HEK293 (cell line): ENCODE results near the gene CPNE5.

ENCODE experiments used
- AEBP2 ChIP-seq: fragments of 450-650 bp; formaldehyde crosslinking; IDR thresholded peaks from 2 replicates; pipeline ENCODE4 v1.5.1; 2016; ENCODE audit warnings: missing biosample characterization, missing genetic modification characterization, borderline replicate concordance
- BCL11A ChIP-seq: fragments of 450-650 bp; formaldehyde crosslinking; IDR thresholded peaks from 2 replicates; pipeline ENCODE4 v1.5.1; 2016; ENCODE audit warnings: low read depth, missing biosample characterization, missing genetic modification characterization
- GLI4 ChIP-seq: fragments of 450-650 bp; formaldehyde crosslinking; IDR thresholded peaks from 2 replicates; pipeline ENCODE4 v1.5.1; 2016; ENCODE audit warnings: missing biosample characterization, missing genetic modification characterization
- MEIS1 ChIP-seq: sonication (generic); formaldehyde crosslinking; IDR thresholded peaks from 2 replicates; pipeline ENCODE4 v1.8.1; 2022; ENCODE audit warnings: missing genetic modification reagents, mild to moderate bottlenecking, borderline replicate concordance
- MZF1 ChIP-seq: fragments of 450-650 bp; formaldehyde crosslinking; IDR thresholded peaks from 2 replicates; pipeline ENCODE4 v1.5.1; 2017; ENCODE audit warnings: missing biosample characterization, missing genetic modification characterization, borderline replicate concordance
- SCRT1 ChIP-seq: fragments of 450-650 bp; formaldehyde crosslinking; IDR thresholded peaks from 2 replicates; pipeline ENCODE4 v1.5.1; 2016; ENCODE audit warnings: missing biosample characterization, missing genetic modification characterization, borderline replicate concordance
- TRIM28 ChIP-seq: IDR thresholded peaks from 2 replicates; pipeline ENCODE4 v1.6.1; 2011; ENCODE audit warnings: low read length, control low read depth, borderline replicate concordance
- ZBTB17 ChIP-seq: fragments of 450-650 bp; formaldehyde crosslinking; IDR thresholded peaks from 2 replicates; pipeline ENCODE4 v1.5.1; 2016; ENCODE audit warnings: missing biosample characterization, missing genetic modification characterization
- ZBTB6 ChIP-seq: fragments of 450-650 bp; formaldehyde crosslinking; IDR thresholded peaks from 2 replicates; pipeline ENCODE4 v1.5.1; 2017; ENCODE audit warnings: missing biosample characterization, missing genetic modification characterization
- ZFP3 ChIP-seq: fragments of 450-650 bp; formaldehyde crosslinking; IDR thresholded peaks from 2 replicates; pipeline ENCODE4 v1.5.1; 2016; ENCODE audit warnings: low read depth, missing biosample characterization, missing genetic modification characterization
- ZFP69B ChIP-seq: fragments of 450-650 bp; formaldehyde crosslinking; IDR thresholded peaks from 2 replicates; pipeline ENCODE4 v1.5.1; 2016; ENCODE audit warnings: missing biosample characterization, missing genetic modification characterization
- ZNF132 ChIP-seq: fragments of 450-650 bp; formaldehyde crosslinking; IDR thresholded peaks from 2 replicates; pipeline ENCODE4 v1.5.1; 2017; ENCODE audit warnings: missing biosample characterization, missing genetic modification characterization, borderline replicate concordance
- ZNF138 ChIP-seq: fragments of 450-650 bp; formaldehyde crosslinking; IDR thresholded peaks from 2 replicates; pipeline ENCODE4 v1.5.1; 2016; ENCODE audit warnings: missing biosample characterization, missing genetic modification characterization, borderline replicate concordance
- ZNF175 ChIP-seq: fragments of 450-650 bp; formaldehyde crosslinking; IDR thresholded peaks from 2 replicates; pipeline ENCODE4 v1.5.1; 2016; ENCODE audit warnings: missing biosample characterization, missing genetic modification characterization
- ZNF214 ChIP-seq: fragments of 450-650 bp; formaldehyde crosslinking; IDR thresholded peaks from 2 replicates; pipeline ENCODE4 v1.5.1; 2017; ENCODE audit warnings: missing biosample characterization, mild to moderate bottlenecking, missing genetic modification characterization, borderline replicate concordance
- ZNF248 ChIP-seq: fragments of 450-650 bp; formaldehyde crosslinking; IDR thresholded peaks from 2 replicates; pipeline ENCODE4 v1.5.1; 2017; ENCODE audit warnings: missing biosample characterization, missing genetic modification characterization
- ZNF274 ChIP-seq, 2 experiments: fragments of 200-500 bp in 1 of 2; fragments of 450-650 bp in 1 of 2; sonication (Bioruptor generic) in 1 of 2; formaldehyde crosslinking in 1 of 2; IDR thresholded peaks; 2 replicates each; pipeline versions ENCODE4 v1.5.1 to v1.6.1; 2014 to 2016; ENCODE audit warnings: borderline replicate concordance in 1 of 2, inconsistent platforms in 1 of 2, low read length in 1 of 2, missing biosample characterization in 1 of 2, missing genetic modification characterization in 1 of 2
- ZNF394 ChIP-seq: fragments of 450-650 bp; formaldehyde crosslinking; IDR thresholded peaks from 2 replicates; pipeline ENCODE4 v1.5.1; 2016; ENCODE audit warnings: missing biosample characterization, missing genetic modification characterization, mild to moderate bottlenecking, moderate library complexity, borderline replicate concordance
- ZNF416 ChIP-seq: fragments of 450-650 bp; formaldehyde crosslinking; IDR thresholded peaks from 2 replicates; pipeline ENCODE4 v1.5.1; 2016; ENCODE audit warnings: missing biosample characterization, missing genetic modification characterization
- ZNF48 ChIP-seq: fragments of 450-650 bp; formaldehyde crosslinking; IDR thresholded peaks from 2 replicates; pipeline ENCODE4 v1.5.1; 2016; ENCODE audit warnings: missing biosample characterization, missing genetic modification characterization
- ZNF501 ChIP-seq: fragments of 450-650 bp; formaldehyde crosslinking; IDR thresholded peaks from 2 replicates; pipeline ENCODE4 v1.5.1; 2016; ENCODE audit warnings: missing biosample characterization, missing genetic modification characterization
- ZNF610 ChIP-seq: fragments of 450-650 bp; formaldehyde crosslinking; IDR thresholded peaks from 2 replicates; pipeline ENCODE4 v1.5.1; 2016; ENCODE audit warnings: missing biosample characterization, missing genetic modification characterization, borderline replicate concordance
- ZNF768 ChIP-seq: fragments of 450-650 bp; formaldehyde crosslinking; IDR thresholded peaks from 2 replicates; pipeline ENCODE4 v1.5.1; 2018; ENCODE audit warnings: missing biosample characterization, mild to moderate bottlenecking, missing genetic modification characterization
- ZSCAN16 ChIP-seq: fragments of 450-650 bp; formaldehyde crosslinking; IDR thresholded peaks from 2 replicates; pipeline ENCODE4 v1.5.1; 2016; ENCODE audit warnings: missing biosample characterization, missing genetic modification characterization
- TF ChIP-seq, protein P1 (sequence below): fragments of 450-650 bp; formaldehyde crosslinking; IDR thresholded peaks from 2 replicates; pipeline ENCODE4 v1.5.1; 2016; ENCODE audit warnings: missing biosample characterization, missing genetic modification characterization
- TF ChIP-seq, protein P2 (sequence below): fragments of 450-650 bp; formaldehyde crosslinking; IDR thresholded peaks from 2 replicates; pipeline ENCODE4 v1.5.1; 2017; ENCODE audit warnings: missing biosample characterization, missing genetic modification characterization
- TF ChIP-seq, protein P3 (sequence below): fragments of 450-650 bp; formaldehyde crosslinking; IDR thresholded peaks from 2 replicates; pipeline ENCODE4 v1.5.1; 2016; ENCODE audit warnings: missing biosample characterization, missing genetic modification characterization, borderline replicate concordance
- TF ChIP-seq, protein P4 (sequence below): fragments of 450-650 bp; formaldehyde crosslinking; IDR thresholded peaks from 2 replicates; pipeline ENCODE4; 2016; ENCODE audit warnings: missing biosample characterization, missing genetic modification characterization

The CPNE5 gene

GRCh38 chr6:36838896-36839748 lies at the start of gene CPNE5 (continued):
- TF ChIP-seq, protein P1, sequence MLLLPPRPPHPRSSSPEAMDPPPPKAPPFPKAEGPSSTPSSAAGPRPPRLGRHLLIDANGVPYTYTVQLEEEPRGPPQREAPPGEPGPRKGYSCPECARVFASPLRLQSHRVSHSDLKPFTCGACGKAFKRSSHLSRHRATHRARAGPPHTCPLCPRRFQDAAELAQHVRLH (tag by site-specific recombination), result no peak
- no peak for TF ChIP-seq ZNF248 (tag by site-specific recombination)
- TF ChIP-seq, protein P2, sequence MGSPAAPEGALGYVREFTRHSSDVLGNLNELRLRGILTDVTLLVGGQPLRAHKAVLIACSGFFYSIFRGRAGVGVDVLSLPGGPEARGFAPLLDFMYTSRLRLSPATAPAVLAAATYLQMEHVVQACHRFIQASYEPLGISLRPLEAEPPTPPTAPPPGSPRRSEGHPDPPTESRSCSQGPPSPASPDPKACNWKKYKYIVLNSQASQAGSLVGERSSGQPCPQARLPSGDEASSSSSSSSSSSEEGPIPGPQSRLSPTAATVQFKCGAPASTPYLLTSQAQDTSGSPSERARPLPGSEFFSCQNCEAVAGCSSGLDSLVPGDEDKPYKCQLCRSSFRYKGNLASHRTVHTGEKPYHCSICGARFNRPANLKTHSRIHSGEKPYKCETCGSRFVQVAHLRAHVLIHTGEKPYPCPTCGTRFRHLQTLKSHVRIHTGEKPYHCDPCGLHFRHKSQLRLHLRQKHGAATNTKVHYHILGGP, result no peak
- no peak for TF ChIP-seq MEIS1
- TF ChIP-seq GLI4 (tag by site-specific recombination), result no peak
- no peak for TF ChIP-seq ZNF610 (tag by site-specific recombination)
- no peak for TF ChIP-seq AEBP2 (tag by site-specific recombination)
- TF ChIP-seq ZNF416 (tag by site-specific recombination), result no peak
- no peak for TF ChIP-seq ZFP69B
- TF ChIP-seq ZNF501, result no peak
- TF ChIP-seq MZF1 (tag by site-specific recombination), result no peak
- no peak for TF ChIP-seq ZNF48 (tag by site-specific recombination)
- TF ChIP-seq TRIM28, result no peak
- TF ChIP-seq ZBTB17 (tag by site-specific recombination), result no peak
- no peak for TF ChIP-seq BCL11A (tag by site-specific recombination)
- TF ChIP-seq, protein P3, sequence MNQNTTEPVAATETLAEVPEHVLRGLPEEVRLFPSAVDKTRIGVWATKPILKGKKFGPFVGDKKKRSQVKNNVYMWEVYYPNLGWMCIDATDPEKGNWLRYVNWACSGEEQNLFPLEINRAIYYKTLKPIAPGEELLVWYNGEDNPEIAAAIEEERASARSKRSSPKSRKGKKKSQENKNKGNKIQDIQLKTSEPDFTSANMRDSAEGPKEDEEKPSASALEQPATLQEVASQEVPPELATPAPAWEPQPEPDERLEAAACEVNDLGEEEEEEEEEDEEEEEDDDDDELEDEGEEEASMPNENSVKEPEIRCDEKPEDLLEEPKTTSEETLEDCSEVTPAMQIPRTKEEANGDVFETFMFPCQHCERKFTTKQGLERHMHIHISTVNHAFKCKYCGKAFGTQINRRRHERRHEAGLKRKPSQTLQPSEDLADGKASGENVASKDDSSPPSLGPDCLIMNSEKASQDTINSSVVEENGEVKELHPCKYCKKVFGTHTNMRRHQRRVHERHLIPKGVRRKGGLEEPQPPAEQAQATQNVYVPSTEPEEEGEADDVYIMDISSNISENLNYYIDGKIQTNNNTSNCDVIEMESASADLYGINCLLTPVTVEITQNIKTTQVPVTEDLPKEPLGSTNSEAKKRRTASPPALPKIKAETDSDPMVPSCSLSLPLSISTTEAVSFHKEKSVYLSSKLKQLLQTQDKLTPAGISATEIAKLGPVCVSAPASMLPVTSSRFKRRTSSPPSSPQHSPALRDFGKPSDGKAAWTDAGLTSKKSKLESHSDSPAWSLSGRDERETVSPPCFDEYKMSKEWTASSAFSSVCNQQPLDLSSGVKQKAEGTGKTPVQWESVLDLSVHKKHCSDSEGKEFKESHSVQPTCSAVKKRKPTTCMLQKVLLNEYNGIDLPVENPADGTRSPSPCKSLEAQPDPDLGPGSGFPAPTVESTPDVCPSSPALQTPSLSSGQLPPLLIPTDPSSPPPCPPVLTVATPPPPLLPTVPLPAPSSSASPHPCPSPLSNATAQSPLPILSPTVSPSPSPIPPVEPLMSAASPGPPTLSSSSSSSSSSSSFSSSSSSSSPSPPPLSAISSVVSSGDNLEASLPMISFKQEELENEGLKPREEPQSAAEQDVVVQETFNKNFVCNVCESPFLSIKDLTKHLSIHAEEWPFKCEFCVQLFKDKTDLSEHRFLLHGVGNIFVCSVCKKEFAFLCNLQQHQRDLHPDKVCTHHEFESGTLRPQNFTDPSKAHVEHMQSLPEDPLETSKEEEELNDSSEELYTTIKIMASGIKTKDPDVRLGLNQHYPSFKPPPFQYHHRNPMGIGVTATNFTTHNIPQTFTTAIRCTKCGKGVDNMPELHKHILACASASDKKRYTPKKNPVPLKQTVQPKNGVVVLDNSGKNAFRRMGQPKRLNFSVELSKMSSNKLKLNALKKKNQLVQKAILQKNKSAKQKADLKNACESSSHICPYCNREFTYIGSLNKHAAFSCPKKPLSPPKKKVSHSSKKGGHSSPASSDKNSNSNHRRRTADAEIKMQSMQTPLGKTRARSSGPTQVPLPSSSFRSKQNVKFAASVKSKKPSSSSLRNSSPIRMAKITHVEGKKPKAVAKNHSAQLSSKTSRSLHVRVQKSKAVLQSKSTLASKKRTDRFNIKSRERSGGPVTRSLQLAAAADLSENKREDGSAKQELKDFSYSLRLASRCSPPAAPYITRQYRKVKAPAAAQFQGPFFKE (tag by site-specific recombination), result no peak
- TF ChIP-seq, protein P4, sequence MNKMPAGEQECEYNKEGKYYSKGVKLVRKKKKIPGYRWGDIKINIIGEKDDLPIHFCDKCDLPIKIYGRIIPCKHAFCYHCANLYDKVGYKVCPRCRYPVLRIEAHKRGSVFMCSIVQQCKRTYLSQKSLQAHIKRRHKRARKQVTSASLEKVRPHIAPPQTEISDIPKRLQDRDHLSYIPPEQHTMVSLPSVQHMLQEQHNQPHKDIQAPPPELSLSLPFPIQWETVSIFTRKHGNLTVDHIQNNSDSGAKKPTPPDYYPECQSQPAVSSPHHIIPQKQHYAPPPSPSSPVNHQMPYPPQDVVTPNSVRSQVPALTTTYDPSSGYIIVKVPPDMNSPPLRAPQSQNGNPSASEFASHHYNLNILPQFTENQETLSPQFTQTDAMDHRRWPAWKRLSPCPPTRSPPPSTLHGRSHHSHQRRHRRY, result no peak
- TF ChIP-seq ZNF214 (tag by site-specific recombination), result no peak
- TF ChIP-seq SCRT1 (tag by site-specific recombination), result no peak
- TF ChIP-seq ZFP3 (tag by site-specific recombination), result no peak
- TF ChIP-seq ZNF274 (IDR thresholded peaks at IDR 0.05; ENCODE audit: low read length), result no peak
- TF ChIP-seq ZNF274 (tag by site-specific recombination; IDR thresholded peaks at IDR 0.05; ENCODE audit: borderline replicate concordance), result no peak
- TF ChIP-seq ZBTB6 (tag by site-specific recombination), result peak; percentile 59; the same call in 1 of the 2 replicates
- no peak for TF ChIP-seq ZNF138
- no peak for TF ChIP-seq ZNF175 (tag by site-specific recombination)
- no peak for TF ChIP-seq ZSCAN16 (tag by site-specific recombination)
- no peak for TF ChIP-seq ZNF768
- TF ChIP-seq ZNF132 (tag by site-specific recombination), result no peak
- no peak for TF ChIP-seq ZNF394 (tag by site-specific recombination)
